HG03571 (cell line): ENCODE data around the gene MRPL4.
"Not testable (repeated sequence)": the region's sequence is repeated elsewhere in the genome, so short reads cannot be mapped to it uniquely, and the experiment has no call there.

Source experiments
- ATAC-seq: cut with Tn5 transposase; IDR thresholded peaks from one replicate; pipeline ENCODE4 v1.9.1; 2021; ENCODE audit not compliant: unreplicated experiment

MRPL4 gene

GRCh38 chr19:10260141-10260584, 8.1 kb downstream of the MRPL4 start:
- ATAC-seq: no peak

GRCh38 chr19:10262771-10263170, 10.8 kb downstream of the MRPL4 start:
- ATAC-seq: no peak

DNA sequence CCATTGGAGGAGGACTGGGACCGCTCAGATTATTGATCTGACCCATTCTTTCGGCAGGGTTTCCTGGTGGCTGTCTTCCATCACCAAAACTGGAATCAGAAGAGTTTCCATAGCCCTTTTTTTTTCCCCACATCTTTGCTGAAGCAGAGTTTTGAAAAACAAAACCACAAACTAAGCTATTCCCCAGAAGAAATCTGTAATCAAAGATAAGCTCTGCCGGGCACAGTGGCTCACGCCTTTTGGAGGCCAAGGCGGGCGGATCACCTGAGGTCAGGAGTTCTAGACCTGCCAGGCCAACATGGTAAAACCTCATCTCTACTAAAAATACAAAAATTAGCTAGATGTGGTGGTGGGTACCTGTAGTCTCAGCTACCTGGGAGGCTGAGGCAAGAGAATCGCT, 14.7 kb downstream of the MRPL4 start:
- ATAC-seq: no peak

DNA sequence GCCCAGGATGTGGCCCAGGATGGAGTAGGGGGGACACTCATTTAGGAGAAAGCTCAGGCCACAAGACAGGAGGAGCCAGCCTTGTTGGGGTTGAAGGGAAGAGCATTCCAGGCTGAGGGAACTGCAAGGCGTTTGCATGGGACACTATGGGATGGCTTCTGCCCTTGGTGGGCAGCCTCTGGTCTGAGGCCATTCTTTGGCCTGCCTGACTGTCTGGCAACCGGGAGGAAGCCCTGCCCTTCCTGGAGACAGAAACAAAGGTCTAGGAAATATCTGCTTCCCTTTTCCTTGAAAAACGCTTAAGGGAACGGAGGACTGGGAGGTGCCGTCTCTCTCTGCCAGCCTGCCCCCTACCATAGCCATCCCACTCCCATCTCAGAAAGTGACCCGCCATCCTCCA, 16.1 kb downstream of the MRPL4 start:
- no peak for ATAC-seq

DNA sequence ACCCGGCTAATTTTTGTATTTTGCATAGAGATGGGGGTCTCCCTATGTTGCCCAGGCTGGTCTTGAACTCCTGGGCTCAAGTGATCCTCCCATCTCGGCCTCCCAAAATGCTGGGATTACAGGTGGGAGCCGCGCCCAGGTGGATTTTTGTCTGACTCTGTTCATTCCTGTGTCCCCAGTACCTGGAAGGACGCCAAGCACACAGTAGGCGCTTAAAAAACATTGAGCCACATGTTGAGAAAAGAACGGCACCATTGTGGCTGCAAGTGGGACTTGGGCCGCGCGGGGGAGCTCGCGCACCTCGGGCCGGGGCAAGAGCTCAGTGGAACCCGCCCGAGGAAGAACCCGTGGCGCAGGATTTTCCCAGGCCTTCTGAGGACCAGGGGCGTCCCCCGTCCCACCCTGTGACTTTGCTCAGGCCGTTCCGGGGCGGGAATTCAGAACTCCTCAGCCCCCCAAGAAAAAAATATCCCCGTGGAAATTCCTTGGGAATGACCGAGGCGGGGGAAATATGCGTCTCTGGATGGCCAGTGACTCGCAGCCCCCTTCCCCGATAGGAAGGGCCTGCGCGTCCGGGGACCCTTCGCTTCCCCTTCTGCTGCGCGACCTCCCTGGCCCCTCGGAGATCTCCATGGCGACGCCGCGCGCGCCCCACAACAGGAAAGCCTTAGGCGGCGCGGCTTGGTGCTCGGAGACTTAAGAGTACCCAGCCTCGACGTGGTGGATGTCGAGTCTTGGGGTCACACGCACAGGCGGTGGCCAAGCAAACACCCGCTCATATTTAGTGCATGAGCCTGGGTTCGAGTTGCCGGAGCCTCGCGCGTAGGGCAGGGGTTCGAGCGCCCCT, 17.5 kb downstream of the MRPL4 start:
- no peak for ATAC-seq

DNA sequence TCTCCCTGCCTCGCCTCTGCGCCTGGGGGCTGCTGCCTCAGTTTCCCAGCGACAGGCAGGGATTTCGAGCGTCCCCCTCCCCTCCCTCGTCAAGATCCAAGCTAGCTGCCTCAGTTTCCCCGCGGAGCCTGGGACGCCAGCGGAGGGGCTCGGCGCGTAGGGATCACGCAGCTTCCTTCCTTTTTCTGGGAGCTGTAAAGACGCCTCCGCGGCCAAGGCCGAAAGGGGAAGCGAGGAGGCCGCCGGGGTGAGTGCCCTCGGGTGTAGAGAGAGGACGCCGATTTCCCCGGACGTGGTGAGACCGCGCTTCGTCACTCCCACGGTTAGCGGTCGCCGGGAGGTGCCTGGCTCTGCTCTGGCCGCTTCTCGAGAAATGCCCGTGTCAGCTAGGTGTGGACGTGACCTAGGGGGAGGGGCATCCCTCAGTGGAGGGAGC, 18.2 kb downstream of the MRPL4 start:
- ATAC-seq: peak; percentile 41

DNA sequence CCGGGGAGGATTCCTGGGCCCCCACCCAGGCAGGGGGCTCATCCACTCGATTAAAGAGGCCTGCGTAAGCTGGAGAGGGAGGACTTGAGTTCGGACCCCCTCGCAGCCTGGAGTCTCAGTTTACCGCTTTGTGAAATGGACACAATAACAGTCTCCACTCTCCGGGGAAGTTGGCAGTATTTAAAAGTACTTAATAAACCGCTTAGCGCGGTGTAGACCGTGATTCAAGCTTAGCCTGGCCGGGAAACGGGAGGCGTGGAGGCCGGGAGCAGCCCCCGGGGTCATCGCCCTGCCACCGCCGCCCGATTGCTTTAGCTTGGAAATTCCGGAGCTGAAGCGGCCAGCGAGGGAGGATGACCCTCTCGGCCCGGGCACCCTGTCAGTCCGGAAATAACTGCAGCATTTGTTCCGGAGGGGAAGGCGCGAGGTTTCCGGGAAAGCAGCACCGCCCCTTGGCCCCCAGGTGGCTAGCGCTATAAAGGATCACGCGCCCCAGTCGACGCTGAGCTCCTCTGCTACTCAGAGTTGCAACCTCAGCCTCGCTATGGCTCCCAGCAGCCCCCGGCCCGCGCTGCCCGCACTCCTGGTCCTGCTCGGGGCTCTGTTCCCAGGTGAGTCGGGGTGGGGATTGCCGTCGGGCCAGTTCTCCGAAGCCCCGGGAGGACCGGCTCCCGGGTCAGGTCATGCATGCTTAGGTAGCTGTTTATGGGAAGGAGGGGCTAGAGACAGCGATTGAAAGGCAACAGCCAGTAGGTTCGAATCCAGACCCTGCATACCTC, 18.8 kb downstream of the MRPL4 start, which contains the start of gene ICAM1:
TSS of gene ICAM1 (plus strand) at position 505 of the 779 bp plus-strand sequence. CDS start at position 545, 40 bp downstream.
- ATAC-seq: peak; percentile 43

DNA sequence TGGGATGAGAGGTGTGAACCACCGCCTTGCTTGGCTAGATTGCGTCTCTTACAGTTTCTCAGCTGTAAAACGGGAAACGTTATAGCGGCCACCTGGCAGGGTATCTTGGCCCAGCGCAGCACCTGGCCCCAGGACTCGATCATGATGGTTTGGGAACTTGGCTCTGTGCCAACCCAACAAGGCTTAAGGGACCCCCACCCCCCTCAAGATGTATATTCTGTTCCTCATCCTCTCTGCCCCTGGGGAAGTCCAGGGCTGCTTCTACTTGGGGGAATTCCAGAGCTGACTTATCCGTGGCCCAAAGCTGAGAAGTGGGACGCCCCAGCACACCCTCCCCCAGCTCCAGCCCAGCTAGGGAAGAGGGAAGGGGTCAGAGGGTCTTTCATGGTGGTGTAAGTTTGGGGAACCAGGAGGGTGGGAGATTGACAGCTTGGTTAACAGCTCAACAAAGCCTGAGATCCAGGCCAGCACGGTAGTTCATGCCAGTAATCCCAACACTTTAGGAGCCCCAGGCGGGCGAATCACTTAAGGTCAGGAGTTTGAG, 19.6 kb downstream of the MRPL4 start:
- ATAC-seq: peak; percentile 23

- no peak for ATAC-seq
These were observed 22.6 kb downstream of the MRPL4 start for GRCh38 chr19:10274589-10274988.

- ATAC-seq: no peak
These were observed 26.0 kb downstream of the MRPL4 start for GRCh38 chr19:10277795-10278589.

GRCh38 chr19:10278935-10279334, 26.9 kb downstream of the MRPL4 start:
- ATAC-seq: no peak

DNA sequence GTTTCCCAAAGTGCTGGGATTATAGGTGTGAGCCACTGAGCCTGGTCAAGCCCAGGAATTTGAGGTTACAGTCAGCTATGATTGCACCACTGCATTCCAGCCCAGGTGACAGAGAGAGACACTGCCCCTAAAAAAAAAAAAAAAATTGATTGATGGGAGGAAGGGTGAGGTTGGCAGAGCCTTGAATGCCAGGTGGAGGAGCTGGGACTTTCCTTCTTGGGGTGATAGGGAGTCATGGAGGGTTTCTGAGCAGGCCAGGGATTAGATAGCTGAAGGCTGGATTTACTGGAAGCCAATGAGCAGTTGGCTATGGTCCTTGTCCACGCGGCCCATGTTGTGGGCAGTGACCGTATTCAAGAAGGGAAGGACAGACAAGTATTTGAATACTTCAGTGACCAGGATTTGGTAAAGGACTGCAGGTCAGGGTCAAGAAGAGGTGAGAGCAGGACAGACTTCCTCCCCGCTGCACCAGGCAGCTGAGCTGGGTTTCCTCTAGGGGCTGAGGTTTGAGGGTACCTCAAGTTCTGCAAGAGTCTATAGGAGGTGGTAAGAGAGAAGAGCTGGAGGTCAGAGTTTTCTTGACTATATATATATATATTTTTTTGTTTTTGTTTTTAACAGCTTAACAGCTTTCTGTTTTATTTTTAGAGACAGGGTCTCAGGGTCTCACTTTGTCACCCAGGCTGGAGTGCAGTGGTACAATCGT, 27.9 kb downstream of the MRPL4 start:
- ATAC-seq: no peak

DNA sequence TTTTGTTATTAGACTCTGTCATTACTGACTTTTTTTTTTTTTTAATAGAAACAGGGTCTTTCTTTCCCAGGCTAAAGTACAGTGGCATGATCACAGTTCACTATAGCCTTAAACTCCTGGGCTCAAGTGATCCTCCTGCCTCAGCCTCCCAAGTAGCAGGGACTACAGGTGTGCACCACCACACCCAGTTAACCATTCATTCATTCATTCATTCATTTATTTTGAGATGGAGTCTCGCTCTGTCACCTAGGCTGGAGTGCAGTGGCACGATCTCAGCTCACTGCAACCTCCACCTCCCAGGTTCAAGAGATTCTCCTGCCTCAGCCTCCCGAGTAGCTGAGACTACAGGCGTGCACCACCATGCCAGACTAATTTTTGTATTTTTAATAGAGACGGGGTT, 30.0 kb downstream of the MRPL4 start:
- ATAC-seq: not testable (repeated sequence)

DNA sequence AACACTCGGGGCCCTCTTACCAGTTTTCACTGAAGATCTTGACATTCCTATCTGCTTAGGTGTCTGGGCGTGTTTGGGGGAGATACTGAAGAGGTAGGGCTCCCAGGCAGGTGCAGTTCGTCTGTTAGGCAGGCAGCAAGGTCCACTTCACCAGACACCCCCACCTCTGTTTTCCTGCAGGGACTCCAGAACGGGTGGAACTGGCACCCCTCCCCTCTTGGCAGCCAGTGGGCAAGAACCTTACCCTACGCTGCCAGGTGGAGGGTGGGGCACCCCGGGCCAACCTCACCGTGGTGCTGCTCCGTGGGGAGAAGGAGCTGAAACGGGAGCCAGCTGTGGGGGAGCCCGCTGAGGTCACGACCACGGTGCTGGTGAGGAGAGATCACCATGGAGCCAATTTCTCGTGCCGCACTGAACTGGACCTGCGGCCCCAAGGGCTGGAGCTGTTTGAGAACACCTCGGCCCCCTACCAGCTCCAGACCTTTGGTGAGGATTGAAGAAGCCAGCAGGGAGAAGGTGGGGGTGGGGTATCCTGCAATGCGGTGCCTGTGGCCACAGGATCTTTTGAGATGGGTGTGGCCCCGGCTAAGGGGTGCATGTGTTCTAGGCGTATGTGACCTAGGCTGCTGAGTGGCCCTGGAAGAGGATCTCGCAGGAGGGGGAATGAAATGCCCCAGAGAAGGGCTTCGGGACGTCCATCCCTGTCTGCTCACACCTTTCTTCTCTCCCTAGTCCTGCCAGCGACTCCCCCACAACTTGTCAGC, 31.5 kb downstream of the MRPL4 start:
- ATAC-seq: no peak

- ATAC-seq: no peak
These were observed 32.3 kb downstream of the MRPL4 start for GRCh38 chr19:10284065-10284959.

GRCh38 chr19:10284960-10285278, 32.9 kb downstream of the MRPL4 start:
- no peak for ATAC-seq

GRCh38 chr19:10285393-10285792, 33.4 kb downstream of the MRPL4 start:
- ATAC-seq: no peak
